Neural progenitor cell (in vitro differentiated cells): Measurements from ENCODE around the gene USP36. TPM values are rescaled to one million over a fixed set of nuclear protein-coding genes. Genes with fewer than 3 reads are reported as not detected.

ENCODE experiments used
- DNase-seq: peaks from one replicate; pipeline ENCODE4 v3.0.0-alpha.2; 2016; ENCODE audit warnings: low spot score
- H2AFZ ChIP-seq: fragments of 200-600 bp; sonication (generic); replicated peaks from 2 replicates; pipeline ENCODE4 v1.6.1; 2016; ENCODE audit warnings: antibody characterized with exemption
- H3F3A ChIP-seq: fragments of 200-600 bp; sonication (generic); 2 replicates; pipeline ENCODE4 v1.6.1; 2016; ENCODE audit warnings: antibody characterized with exemption, low read depth
- H3K27ac ChIP-seq: fragments of 200-600 bp; sonication (generic); 2 replicates; pipeline ENCODE4 v1.5.1; 2016; ENCODE audit warnings: mild to moderate bottlenecking
- H3K27me3 ChIP-seq: fragments of 200-600 bp; sonication (generic); 2 replicates; pipeline ENCODE4 v1.6.1; 2016; ENCODE audit warnings: mild to moderate bottlenecking, moderate library complexity
- H3K36me3 ChIP-seq: fragments of 200-600 bp; sonication (generic); 2 replicates; pipeline ENCODE4 v1.5.1; 2016
- H3K4me1 ChIP-seq: fragments of 200-600 bp; sonication (generic); 2 replicates; pipeline ENCODE4 v1.6.1; 2016; ENCODE audit warnings: mixed run types
- H3K4me2 ChIP-seq: fragments of 200-600 bp; sonication (generic); 2 replicates; pipeline ENCODE4 v1.6.1; 2016
- H3K4me3 ChIP-seq: fragments of 200-600 bp; sonication (generic); 2 replicates; pipeline ENCODE4 v1.5.1; 2016
- H3K79me2 ChIP-seq: fragments of 200-600 bp; sonication (generic); 2 replicates; pipeline ENCODE4 v1.6.1; 2016; ENCODE audit warnings: low read depth
- H3K9ac ChIP-seq: fragments of 200-600 bp; sonication (generic); 2 replicates; pipeline ENCODE4 v1.6.1; 2016
- H3K9me3 ChIP-seq: fragments of 200-600 bp; sonication (generic); 2 replicates; pipeline ENCODE4 v1.5.1; 2016; ENCODE audit warnings: low read depth
- H4K20me1 ChIP-seq: fragments of 200-600 bp; sonication (generic); 2 replicates; pipeline ENCODE4 v1.6.1; 2016; ENCODE audit warnings: low read depth
- H3K27ac Mint-ChIP-seq: 3 replicates; pipeline ENCODE4 v1.8.0; 2021; ENCODE audit warnings: mixed read lengths
- H3K27me3 Mint-ChIP-seq: 2 replicates; pipeline ENCODE4 v1.8.0; 2022; ENCODE audit warnings: low read depth, mild to moderate bottlenecking, inconsistent platforms, moderate library complexity, mixed read lengths; ENCODE audit not compliant: insufficient read depth
- H3K36me3 Mint-ChIP-seq: 3 replicates; pipeline ENCODE4 v1.8.0; 2021; ENCODE audit warnings: mixed read lengths
- H3K4me1 Mint-ChIP-seq: 3 replicates; pipeline ENCODE4 v1.8.0; 2021; ENCODE audit warnings: mixed read lengths
- H3K4me3 Mint-ChIP-seq: 3 replicates; pipeline ENCODE4 v1.8.0; 2021; ENCODE audit warnings: mild to moderate bottlenecking, moderate library complexity, mixed read lengths
- H3K9me3 Mint-ChIP-seq: 3 replicates; pipeline ENCODE4 v1.8.0; 2020; ENCODE audit warnings: mixed read lengths
- EZH2 ChIP-seq: fragments of 200-600 bp; sonication (generic); IDR thresholded peaks from 2 replicates; pipeline ENCODE4 v1.6.1; 2017; ENCODE audit warnings: antibody characterized with exemption, mild to moderate bottlenecking, moderate library complexity
- EZH2phosphoT487 ChIP-seq: fragments of 200-600 bp; sonication (generic); IDR thresholded peaks from 2 replicates; pipeline ENCODE4 v1.6.1; 2017; ENCODE audit warnings: antibody characterized with exemption
- total RNA-seq: library from RNA; depleted of rRNA; stranded (reverse); fragments of >200 nt; gene quantifications from 2 replicates; pipeline ENCODE4 v1.2.3, GENCODE V29; 2015; ENCODE audit warnings: low replicate concordance
- TF ChIP-seq, protein P1 (sequence below): fragments of 200-600 bp; sonication (generic); IDR thresholded peaks from 2 replicates; pipeline ENCODE4 v1.5.1; 2017; ENCODE audit warnings: antibody characterized with exemption, mild to moderate bottlenecking

The USP36 gene
- total RNA-seq, 1 donor from 2014 or later = 16.6 TPM

DNA sequence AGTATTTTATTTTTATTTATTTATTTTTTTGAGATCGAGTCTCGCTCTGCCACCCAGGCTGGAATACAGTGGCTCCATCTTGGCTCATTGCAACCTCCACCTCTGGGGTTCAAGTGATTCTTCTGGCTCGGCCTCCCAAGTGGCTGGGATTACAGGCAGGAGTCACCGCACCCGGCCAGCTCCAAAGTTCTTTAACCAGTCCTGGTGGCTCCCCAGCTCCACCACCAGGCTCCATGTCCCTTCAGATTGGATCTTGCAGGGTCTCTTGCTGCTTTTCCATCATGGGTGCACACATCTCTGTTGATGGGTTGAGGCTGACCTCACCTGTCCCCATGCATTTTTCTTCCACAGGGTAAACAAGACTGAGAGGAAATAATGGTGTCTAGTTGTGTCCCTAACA lies 8.4 kb upstream of the USP36 start:
- H3K79me2 ChIP-seq = no peaks in the 10 kb centered on the region
- H3K9ac ChIP-seq = no peak overlapping the region
- no peak overlapping the region for H3K4me3 ChIP-seq
- Mint-ChIP-seq H3K4me1 (no peaks in the 10 kb centered on the region), H3K36me3 (no peaks in the 10 kb centered on the region), H3K4me3 (no peak overlapping the region), H3K27me3 (no peaks in the 10 kb centered on the region), H3K9me3 (no peaks in the 10 kb centered on the region), H3K27ac (no peak overlapping the region)
- H3K27ac ChIP-seq = no peak overlapping the region
- no peaks in the 10 kb centered on the region for H3K27me3 ChIP-seq
- H2AFZ ChIP-seq = no peak overlapping the region
- TF ChIP-seq, protein P1, sequence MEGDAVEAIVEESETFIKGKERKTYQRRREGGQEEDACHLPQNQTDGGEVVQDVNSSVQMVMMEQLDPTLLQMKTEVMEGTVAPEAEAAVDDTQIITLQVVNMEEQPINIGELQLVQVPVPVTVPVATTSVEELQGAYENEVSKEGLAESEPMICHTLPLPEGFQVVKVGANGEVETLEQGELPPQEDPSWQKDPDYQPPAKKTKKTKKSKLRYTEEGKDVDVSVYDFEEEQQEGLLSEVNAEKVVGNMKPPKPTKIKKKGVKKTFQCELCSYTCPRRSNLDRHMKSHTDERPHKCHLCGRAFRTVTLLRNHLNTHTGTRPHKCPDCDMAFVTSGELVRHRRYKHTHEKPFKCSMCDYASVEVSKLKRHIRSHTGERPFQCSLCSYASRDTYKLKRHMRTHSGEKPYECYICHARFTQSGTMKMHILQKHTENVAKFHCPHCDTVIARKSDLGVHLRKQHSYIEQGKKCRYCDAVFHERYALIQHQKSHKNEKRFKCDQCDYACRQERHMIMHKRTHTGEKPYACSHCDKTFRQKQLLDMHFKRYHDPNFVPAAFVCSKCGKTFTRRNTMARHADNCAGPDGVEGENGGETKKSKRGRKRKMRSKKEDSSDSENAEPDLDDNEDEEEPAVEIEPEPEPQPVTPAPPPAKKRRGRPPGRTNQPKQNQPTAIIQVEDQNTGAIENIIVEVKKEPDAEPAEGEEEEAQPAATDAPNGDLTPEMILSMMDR = no peak
- TF ChIP-seq EZH2 = no peak
- no peak for TF ChIP-seq EZH2phosphoT487
- no peaks in the 10 kb centered on the region for H3K9me3 ChIP-seq
- no peaks in the 10 kb centered on the region for H3F3A ChIP-seq
- H3K36me3 ChIP-seq = no peaks in the 10 kb centered on the region
- no peak overlapping the region for H3K4me2 ChIP-seq
- H3K4me1 ChIP-seq = no peaks in the 10 kb centered on the region
- H4K20me1 ChIP-seq = no peaks in the 10 kb centered on the region
- DNase-seq = no peak

DNA sequence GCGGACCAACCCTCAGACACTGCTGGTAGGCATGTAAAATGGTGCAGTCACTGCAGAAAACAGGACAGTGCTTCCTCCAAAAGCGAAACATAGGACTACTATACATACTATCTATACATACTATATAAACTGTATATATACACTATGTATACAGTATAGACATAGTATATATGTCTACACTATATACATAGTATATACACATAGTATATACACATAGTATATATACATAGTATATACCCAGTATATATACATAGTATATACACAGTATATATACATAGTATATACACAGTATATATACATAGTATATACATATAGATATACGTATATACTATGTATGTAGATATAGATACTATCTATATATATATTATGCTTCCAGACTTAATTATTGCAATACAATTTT lies 6.4 kb upstream of the USP36 start:
- TF ChIP-seq EZH2phosphoT487 = no peak
- no peak for TF ChIP-seq EZH2
- TF ChIP-seq, protein P1 = no peak
- no peak overlapping the region for H3K27ac Mint-ChIP-seq
- H3K27me3 Mint-ChIP-seq = no peaks in the 10 kb centered on the region
- H3K36me3 Mint-ChIP-seq = no peaks in the 10 kb centered on the region
- H3K4me3 Mint-ChIP-seq = no peak overlapping the region
- Histone ChIP-seq H2AFZ (no peak overlapping the region), H3K79me2 (no peaks in the 10 kb centered on the region), H3K4me3 (no peak overlapping the region), H3K27ac (no peak overlapping the region), H3K9ac (no peak overlapping the region), H3K4me1 (no peaks in the 10 kb centered on the region), H4K20me1 (no peaks in the 10 kb centered on the region), H3K36me3 (no peaks in the 10 kb centered on the region), H3F3A (no peaks in the 10 kb centered on the region), H3K9me3 (no peaks in the 10 kb centered on the region), H3K4me2 (no peak overlapping the region), H3K27me3 (no peaks in the 10 kb centered on the region)
- no peaks in the 10 kb centered on the region for H3K9me3 Mint-ChIP-seq
- no peak for DNase-seq
- no peaks in the 10 kb centered on the region for H3K4me1 Mint-ChIP-seq

DNA sequence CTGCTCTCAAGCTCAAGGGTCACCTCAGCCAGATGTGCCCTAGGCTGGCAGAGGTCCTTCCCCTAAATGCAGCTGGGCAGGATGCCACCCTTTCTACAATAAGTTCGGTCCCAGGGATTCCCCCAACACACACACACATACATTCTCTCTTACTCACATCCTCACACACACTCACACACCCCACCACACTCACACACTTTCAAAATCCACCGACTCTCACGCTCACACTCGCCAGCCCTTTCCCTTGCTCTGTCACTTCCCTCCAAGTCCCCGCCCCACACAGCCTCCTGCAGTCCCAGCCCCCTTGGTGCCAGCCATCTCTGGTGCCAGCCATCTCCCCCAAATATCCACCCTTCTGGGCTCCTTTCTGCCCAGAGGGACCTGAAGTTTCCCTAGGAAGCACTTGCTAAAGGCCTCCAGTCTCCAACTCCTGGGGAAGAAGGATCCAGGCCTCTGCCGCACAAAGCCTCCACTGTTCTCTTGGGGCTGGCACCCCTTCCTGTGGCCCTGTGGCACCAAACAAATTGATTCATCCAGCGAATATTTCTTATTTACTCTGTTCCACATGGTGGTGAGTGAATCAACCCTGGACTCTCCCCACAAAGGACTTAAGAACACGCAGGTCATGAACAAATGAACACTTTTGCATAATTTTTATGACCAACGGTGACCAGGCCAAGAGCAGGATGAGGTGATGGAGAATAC lies 3.8 kb upstream of the USP36 start:
- H3K4me3 Mint-ChIP-seq = no peak overlapping the region

More for the DNA sequence above, 3.8 kb upstream of the USP36 start:
- peaks cover 5% of the 10 kb centered on the region for H4K20me1 ChIP-seq
- no peaks in the 10 kb centered on the region for H3K9me3 Mint-ChIP-seq
- no peak overlapping the region for H3K27ac ChIP-seq
- H3K4me1 ChIP-seq = peaks cover 2% of the 10 kb centered on the region
- H3K27ac Mint-ChIP-seq = no peak overlapping the region
- H3K79me2 ChIP-seq = peaks cover 9% of the 10 kb centered on the region
- no peak overlapping the region for H2AFZ ChIP-seq
- H3K9ac ChIP-seq = no peak overlapping the region
- TF ChIP-seq, protein P1 = no peak
- TF ChIP-seq EZH2 (no peak), EZH2phosphoT487 (no peak)
- H3K27me3 ChIP-seq = no peaks in the 10 kb centered on the region
- H3K4me3 ChIP-seq = no peak overlapping the region
- no peak overlapping the region for H3K4me2 ChIP-seq
- no peaks in the 10 kb centered on the region for H3K9me3 ChIP-seq
- no peaks in the 10 kb centered on the region for H3K36me3 Mint-ChIP-seq
- H3K4me1 Mint-ChIP-seq = peaks cover 9% of the 10 kb centered on the region
- peaks cover 2% of the 10 kb centered on the region for H3K27me3 Mint-ChIP-seq
- DNase-seq = no peak
- H3F3A ChIP-seq = peaks cover 12% of the 10 kb centered on the region
- no peaks in the 10 kb centered on the region for H3K36me3 ChIP-seq
